Epithelial cell of esophagus (primary cell): ENCODE data around the gene STYXL1.
"Not testable (repeated sequence)": the region's sequence is repeated elsewhere in the genome, so short reads cannot be mapped to it uniquely, and the experiment has no call there.

Source experiments
- DNase-seq: peaks from one replicate; pipeline ENCODE4 v3.0.0; 2010; ENCODE audit warnings: low read depth
- H3K4me3 ChIP-seq: 2 replicates; pipeline ENCODE4 v1.5.1; 2011; ENCODE audit warnings: mild to moderate bottlenecking, low read length, control low read depth
- TF ChIP-seq, protein P1 (sequence below): IDR thresholded peaks from 2 replicates; pipeline ENCODE4 v1.5.1; 2011; ENCODE audit warnings: low read depth, mild to moderate bottlenecking, low read length, control low read depth, inconsistent platforms; ENCODE audit not compliant: insufficient read depth; ENCODE audit errors: missing control alignments

STYXL1 gene

DNA sequence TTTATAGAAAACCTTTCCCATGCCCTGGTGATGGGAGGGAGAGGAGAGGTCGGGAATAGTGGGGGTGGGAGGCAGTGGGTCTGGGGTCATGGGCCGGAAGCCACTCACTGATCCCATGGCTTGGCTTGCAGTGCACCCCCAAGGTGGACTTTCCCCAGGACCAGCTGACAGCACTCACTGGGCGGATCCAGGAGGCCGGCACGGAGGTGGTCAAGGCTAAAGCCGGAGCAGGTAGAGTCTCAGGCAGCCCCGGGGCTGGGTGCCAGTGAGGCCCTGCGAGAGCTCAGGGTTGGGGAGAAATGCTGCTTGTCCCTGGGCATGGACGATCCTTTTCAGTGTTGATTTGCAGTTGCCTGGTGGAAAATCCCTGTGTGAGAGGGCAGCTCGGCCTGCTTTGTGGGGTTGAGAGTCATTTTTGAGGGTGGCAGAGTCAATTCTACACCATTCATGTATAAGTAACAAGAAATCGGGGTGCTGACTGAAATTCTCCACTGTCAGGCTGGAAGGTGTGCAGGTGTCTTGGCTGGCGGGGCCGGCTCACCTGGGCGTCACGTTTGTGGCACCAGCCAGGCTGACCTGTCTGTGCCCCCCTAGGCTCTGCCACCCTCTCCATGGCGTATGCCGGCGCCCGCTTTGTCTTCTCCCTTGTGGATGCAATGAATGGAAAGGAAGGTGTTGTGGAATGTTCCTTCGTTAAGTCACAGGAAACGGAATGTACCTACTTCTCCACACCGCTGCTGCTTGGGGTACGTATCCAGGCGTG is 16.6 kb upstream of the STYXL1 start:
- H3K4me3 ChIP-seq, result no peak overlapping the region
- no peak for DNase-seq
- TF ChIP-seq, protein P1, sequence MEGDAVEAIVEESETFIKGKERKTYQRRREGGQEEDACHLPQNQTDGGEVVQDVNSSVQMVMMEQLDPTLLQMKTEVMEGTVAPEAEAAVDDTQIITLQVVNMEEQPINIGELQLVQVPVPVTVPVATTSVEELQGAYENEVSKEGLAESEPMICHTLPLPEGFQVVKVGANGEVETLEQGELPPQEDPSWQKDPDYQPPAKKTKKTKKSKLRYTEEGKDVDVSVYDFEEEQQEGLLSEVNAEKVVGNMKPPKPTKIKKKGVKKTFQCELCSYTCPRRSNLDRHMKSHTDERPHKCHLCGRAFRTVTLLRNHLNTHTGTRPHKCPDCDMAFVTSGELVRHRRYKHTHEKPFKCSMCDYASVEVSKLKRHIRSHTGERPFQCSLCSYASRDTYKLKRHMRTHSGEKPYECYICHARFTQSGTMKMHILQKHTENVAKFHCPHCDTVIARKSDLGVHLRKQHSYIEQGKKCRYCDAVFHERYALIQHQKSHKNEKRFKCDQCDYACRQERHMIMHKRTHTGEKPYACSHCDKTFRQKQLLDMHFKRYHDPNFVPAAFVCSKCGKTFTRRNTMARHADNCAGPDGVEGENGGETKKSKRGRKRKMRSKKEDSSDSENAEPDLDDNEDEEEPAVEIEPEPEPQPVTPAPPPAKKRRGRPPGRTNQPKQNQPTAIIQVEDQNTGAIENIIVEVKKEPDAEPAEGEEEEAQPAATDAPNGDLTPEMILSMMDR, result no peak

DNA sequence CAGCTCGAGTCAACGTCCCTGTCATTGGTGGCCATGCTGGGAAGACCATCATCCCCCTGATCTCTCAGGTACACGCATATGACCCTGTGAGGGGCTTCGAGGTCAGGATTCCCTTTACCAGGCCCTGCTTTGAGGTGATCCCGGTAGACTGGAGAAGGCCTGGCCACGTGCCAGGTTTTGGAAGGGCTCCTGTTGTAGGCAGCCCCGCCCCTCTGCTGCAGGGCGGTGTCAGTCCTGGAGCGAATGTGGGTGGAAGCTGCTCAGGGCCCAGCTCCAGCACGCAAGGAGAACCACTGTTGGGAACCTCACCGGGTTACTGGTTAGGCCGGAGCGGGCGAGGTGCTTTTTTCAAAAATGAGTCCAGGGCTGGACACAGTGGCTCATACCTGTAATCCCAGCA is 15.7 kb upstream of the STYXL1 start:
- peak; percentile 80 for DNase-seq
- TF ChIP-seq, protein P1, result no peak
- H3K4me3 ChIP-seq, result no peak overlapping the region

DNA sequence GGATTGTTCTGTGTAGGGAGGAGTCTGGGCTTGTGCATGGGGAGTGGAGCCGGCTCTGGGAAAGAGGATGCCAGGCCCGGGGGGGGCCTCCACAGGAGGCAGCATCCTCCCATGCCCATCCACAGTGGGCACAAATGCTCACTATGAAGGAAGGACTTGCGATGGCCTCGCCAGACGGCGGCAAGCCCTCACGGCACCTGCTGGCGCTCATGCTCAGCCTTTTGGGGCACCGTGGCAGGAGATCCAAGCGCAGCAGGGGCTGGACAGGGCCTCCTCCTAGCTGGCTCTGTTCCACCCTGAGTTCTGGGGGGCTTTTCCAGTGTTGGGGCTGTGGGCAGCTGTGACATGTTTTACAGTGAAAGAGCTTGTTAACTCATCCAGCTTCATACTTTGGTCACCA is 15.3 kb upstream of the STYXL1 start:
- H3K4me3 ChIP-seq, result no peak overlapping the region
- TF ChIP-seq, protein P1, result no peak
- DNase-seq, result no peak

DNA sequence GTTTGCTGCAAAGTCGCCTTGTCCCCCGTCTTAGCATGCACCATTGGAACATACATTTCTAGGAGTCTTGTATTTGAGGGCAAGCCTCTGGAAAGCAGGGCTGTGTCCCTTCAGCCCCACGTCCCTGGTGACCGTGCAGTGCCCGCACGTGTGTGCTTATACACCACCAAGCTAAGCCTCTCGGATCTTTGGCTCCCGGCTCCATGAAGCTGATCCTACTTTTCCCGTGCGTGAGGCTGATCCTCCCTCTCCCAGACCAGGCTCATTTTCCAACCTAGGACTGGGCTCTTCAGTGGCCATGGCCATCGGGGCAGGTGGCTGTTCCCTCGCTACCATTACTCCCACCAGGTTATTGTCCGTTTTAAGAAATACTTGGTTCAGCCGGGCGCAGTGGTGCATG is 14.5 kb upstream of the STYXL1 start:
- no peak for DNase-seq
- TF ChIP-seq, protein P1, result no peak
- H3K4me3 ChIP-seq, result no peak overlapping the region

DNA sequence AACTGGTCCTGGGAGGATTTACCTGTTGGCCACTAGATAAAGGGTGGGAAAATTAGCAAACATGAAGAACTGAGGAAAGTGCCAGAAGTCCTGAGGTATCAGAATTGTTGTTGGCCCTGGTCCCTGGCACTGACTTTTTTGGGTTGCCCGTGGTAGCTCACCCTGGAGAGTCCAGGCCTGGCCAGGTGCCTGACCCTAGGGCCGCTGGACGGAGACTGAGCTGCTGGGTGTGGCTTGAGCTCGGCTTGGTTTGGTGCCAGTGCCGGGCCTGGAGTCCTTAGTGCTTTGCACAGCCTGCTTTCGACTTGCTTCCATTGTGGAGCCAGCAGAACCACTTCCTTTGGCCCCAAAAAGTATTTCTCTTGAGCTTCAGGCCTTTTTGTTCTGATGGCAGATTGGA is 13.0 kb upstream of the STYXL1 start:
- H3K4me3 ChIP-seq, result no peak overlapping the region
- TF ChIP-seq, protein P1, result no peak
- DNase-seq, result no peak

DNA sequence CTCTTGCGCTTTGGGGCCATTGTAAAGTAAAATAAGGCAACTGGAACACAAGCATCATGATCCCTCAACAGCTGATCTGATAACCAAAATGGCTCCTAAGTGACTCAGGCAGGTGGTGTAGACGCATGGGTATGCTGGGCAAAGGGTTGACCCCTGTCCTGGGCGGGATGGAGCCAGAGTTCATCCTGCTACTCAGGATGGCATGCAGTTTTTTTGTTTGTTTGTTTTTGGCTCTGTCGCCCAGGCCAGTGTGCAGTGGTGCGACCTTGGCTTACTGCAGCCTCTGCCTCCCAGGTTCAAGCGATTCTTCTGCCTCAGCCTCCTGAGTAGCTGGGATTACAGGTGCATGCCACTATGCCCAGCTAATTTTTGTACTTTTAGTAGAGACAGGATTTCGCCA is 10.9 kb upstream of the STYXL1 start:
- DNase-seq, result not testable (repeated sequence)

DNA sequence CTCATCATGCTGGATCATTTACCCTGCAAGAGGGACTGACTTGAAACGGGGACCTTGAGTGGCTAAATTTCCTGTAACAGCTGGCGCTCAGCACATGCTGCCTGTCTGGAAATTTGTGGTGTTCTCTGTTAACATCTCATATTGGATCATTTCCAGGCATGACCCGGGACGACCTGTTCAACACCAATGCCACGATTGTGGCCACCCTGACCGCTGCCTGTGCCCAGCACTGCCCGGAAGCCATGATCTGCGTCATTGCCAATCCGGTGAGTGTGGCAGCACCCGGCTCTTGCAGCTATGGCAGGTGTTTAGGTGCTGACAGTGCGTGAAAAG is 10.0 kb upstream of the STYXL1 start:
- TF ChIP-seq, protein P1, result no peak
- no peak for DNase-seq
- H3K4me3 ChIP-seq, result no peak overlapping the region

More for the DNA sequence above, 10.9 kb upstream of the STYXL1 start:
- not testable (repeated sequence) for H3K4me3 ChIP-seq
